Measurements from ENCODE around the gene BTF3.

The BTF3 gene

GRCh38 chr5:73525606-73526203 lies 27.5 kb downstream of the BTF3 start:
- DNase-seq: no peak

- DNase-seq: no peak
These were observed 30.0 kb downstream of the BTF3 start for GRCh38 chr5:73528248-73528647.

GRCh38 chr5:73529081-73529480 lies 30.8 kb downstream of the BTF3 start:
- no peak for DNase-seq

- DNase-seq: no peak
These were observed 33.1 kb downstream of the BTF3 start for GRCh38 chr5:73531356-73531755.

GRCh38 chr5:73532195-73532594 lies 34.0 kb downstream of the BTF3 start:
- no peak for DNase-seq

- no peak for DNase-seq
These were observed 35.9 kb downstream of the BTF3 start for GRCh38 chr5:73534011-73534644.

GRCh38 chr5:73534971-73535370 lies 36.7 kb downstream of the BTF3 start:
- no peak for DNase-seq

- no peak for DNase-seq
These were observed 41.5 kb downstream of the BTF3 start for GRCh38 chr5:73539730-73540129.

GRCh38 chr5:73540192-73540591 lies 42.0 kb downstream of the BTF3 start:
- DNase-seq: no peak

- no peak for DNase-seq
These were observed 43.8 kb downstream of the BTF3 start for GRCh38 chr5:73542020-73542419.

GRCh38 chr5:73544429-73545402 lies 46.5 kb downstream of the BTF3 start:
- peak; percentile 55 for DNase-seq

- DNase-seq: no peak
These were observed 47.1 kb downstream of the BTF3 start for GRCh38 chr5:73545403-73545779.

- DNase-seq: no peak
These were observed 51.8 kb downstream of the BTF3 start for GRCh38 chr5:73550016-73550415.

- DNase-seq: no peak
These were observed 54.4 kb downstream of the BTF3 start for GRCh38 chr5:73552642-73553041.
